ENCODE data around the gene ESYT2. TPM values are rescaled to one million over a fixed set of nuclear protein-coding genes. Genes with fewer than 3 reads are reported as not detected.
A peak's percentile ranks its signal among the peaks of the same experiment; 100 is the strongest.
"Not testable (repeated sequence)": the region's sequence is repeated elsewhere in the genome, so short reads cannot be mapped to it uniquely, and the experiment has no call there.

Gene ESYT2, protein sequence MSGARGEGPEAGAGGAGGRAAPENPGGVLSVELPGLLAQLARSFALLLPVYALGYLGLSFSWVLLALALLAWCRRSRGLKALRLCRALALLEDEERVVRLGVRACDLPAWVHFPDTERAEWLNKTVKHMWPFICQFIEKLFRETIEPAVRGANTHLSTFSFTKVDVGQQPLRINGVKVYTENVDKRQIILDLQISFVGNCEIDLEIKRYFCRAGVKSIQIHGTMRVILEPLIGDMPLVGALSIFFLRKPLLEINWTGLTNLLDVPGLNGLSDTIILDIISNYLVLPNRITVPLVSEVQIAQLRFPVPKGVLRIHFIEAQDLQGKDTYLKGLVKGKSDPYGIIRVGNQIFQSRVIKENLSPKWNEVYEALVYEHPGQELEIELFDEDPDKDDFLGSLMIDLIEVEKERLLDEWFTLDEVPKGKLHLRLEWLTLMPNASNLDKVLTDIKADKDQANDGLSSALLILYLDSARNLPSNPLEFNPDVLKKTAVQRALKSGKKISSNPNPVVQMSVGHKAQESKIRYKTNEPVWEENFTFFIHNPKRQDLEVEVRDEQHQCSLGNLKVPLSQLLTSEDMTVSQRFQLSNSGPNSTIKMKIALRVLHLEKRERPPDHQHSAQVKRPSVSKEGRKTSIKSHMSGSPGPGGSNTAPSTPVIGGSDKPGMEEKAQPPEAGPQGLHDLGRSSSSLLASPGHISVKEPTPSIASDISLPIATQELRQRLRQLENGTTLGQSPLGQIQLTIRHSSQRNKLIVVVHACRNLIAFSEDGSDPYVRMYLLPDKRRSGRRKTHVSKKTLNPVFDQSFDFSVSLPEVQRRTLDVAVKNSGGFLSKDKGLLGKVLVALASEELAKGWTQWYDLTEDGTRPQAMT
- total RNA-seq (2022), result 61.2 and 66.6 TPM in 2 replicates
- Bru-seq, nascent RNA, result percentile 86 among the genes with signal in this experiment
- percentile 83 among the genes with signal in this experiment for BruChase-seq, experiment 1, labeled RNA remaining after a 6-hour chase
- BruChase-seq, experiment 2, labeled RNA remaining after a 2-hour chase, result percentile 83 among the genes with signal in this experiment
- long read RNA-seq, full-length matches to known transcripts, result 37 of 57 reads
- long read RNA-seq, partial matches to known transcripts, result 9 of 57 reads
- long read RNA-seq, other reads (novel, unspliced or antisense), result 11 of 57 reads

DNA sequence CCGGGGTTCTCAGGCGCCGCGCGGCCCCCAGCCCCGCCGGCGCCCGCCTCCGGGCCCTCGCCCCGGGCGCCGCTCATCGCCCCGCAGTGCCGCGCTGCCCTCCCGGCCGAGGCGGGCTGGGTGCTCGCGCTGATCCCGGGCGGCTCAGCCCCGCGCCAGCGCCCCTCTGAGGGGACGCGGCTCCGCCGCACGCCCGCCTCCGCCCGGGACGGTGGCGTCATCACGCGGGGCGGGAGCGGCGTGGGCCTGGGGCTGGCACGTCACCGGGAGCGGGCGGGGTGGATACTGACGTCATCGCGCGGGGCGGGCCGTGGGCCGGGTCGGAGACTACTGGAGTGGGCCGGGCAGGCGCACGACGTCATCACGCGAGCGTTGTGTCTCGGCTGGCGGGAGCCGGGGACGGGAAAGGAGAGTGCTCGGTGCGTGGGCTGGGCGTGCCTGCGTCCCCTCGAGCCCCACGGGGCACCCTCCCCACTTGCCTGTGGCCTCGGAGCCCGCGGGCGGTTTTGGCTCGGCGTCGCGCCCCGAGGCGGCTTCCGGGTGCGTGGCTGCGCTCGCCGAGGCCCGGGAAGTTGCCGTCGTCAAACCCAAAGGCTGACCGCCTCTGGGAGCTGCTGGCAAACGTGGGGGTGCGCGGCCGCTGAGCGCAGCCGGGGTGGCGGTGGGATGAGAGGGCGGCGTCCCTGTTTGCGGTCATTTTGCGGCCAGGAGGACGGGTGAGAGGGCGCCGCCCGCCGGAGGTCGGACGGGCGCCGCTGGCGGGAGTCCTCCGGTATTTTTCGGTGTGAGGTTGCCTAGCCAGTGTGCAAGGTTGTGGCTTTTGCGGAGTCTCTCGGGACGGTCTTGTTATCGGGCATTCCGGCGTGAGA, at the start of gene ESYT2:
ESYT2 (minus strand) TSS at position 168 of the 869 bp plus-strand sequence; CDS start at position 77, 91 bp downstream.
- TF ChIP-seq, protein P1, sequence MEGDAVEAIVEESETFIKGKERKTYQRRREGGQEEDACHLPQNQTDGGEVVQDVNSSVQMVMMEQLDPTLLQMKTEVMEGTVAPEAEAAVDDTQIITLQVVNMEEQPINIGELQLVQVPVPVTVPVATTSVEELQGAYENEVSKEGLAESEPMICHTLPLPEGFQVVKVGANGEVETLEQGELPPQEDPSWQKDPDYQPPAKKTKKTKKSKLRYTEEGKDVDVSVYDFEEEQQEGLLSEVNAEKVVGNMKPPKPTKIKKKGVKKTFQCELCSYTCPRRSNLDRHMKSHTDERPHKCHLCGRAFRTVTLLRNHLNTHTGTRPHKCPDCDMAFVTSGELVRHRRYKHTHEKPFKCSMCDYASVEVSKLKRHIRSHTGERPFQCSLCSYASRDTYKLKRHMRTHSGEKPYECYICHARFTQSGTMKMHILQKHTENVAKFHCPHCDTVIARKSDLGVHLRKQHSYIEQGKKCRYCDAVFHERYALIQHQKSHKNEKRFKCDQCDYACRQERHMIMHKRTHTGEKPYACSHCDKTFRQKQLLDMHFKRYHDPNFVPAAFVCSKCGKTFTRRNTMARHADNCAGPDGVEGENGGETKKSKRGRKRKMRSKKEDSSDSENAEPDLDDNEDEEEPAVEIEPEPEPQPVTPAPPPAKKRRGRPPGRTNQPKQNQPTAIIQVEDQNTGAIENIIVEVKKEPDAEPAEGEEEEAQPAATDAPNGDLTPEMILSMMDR (IDR thresholded peaks at IDR 0.05; ENCODE audit: unreplicated experiment), result no peak
- Mint-ChIP-seq H3K9me3 (ENCODE audit: low read depth, unreplicated experiment) (no peaks in the 10 kb centered on the region), H3K4me1 (ENCODE audit: low read depth, unreplicated experiment) (peaks cover 12% of the 10 kb centered on the region), H3K27me3 (ENCODE audit: unreplicated experiment) (no peaks in the 10 kb centered on the region), H3K27ac (ENCODE audit: unreplicated experiment) (peak within 1 kb of the TSS; percentile 88), H3K36me3 (ENCODE audit: insufficient read depth, unreplicated experiment) (peaks cover 36% of the 10 kb centered on the region), H3K4me3 (ENCODE audit: low read depth, unreplicated experiment) (peak within 1 kb of the TSS; percentile 73)
- peak; percentile 99 for DNase-seq
- TSS peak; percentile 89 for BruUV-seq (replicated peaks)
- CTCF ChIA-PET, result no interaction called here
- intact Hi-C loops (cut with micrococcal nuclease; ENCODE audit: unreplicated experiment), result loop anchor here (1.0 kb wide), 1 partner anchor 8 kb away; no protein-coding TSS in a partner anchor

DNA sequence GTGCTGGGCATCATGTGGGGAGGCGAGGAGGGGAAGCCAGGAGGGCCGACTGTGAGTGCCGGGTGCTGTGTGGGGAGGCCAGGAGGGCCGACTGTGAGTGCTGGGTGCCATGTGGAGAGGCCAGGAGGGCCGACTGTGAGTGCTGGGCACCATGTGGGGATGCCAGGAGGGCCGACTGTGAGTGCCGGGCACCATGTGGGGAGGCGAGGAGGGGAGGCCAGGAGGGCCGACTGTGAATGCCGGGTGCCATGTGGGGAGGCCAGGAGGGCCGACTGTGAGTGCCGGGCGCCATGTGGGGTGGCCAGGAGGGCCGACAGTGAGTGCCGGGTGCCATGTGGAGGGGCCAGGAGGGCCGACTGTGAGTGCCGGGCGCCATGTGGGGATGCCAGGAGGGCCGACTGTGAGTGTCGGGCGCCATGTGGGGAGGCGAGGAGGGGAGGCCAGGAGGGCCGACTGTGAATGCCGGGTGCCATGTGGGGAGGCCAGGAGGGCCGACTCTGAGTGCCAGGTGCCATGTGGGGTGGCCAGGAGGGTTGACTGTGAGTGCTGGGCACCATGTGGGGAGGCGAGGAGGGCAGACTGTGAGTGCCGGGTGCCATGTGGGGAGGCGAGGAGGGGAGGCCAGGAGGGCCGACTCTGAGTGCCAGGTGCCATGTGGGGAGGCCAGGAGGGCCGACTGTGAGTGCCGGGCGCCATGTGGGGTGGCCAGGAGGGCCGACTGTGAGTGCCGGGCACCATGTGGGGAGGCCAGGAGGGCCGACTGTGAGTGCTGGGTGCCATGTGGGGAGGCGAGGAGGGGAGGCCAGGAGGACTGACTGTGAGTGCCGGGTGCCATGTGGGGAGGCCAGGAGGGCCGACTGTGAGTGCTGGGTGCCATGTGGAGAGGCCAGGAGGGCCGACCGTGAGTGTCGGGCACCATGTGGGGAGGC, 49.1 kb upstream of the ESYT2 start:
- H3K27ac Mint-ChIP-seq (ENCODE audit: unreplicated experiment); H3K4me3 Mint-ChIP-seq (ENCODE audit: low read depth, unreplicated experiment); H3K27me3 Mint-ChIP-seq (ENCODE audit: unreplicated experiment); BruUV-seq (replicated peaks); DNase-seq; CTCF ChIA-PET; H3K4me1 Mint-ChIP-seq (ENCODE audit: low read depth, unreplicated experiment); intact Hi-C loops (cut with micrococcal nuclease; ENCODE audit: unreplicated experiment); H3K9me3 Mint-ChIP-seq (ENCODE audit: low read depth, unreplicated experiment); H3K36me3 Mint-ChIP-seq (ENCODE audit: insufficient read depth, unreplicated experiment): not testable (repeated sequence)

DNA sequence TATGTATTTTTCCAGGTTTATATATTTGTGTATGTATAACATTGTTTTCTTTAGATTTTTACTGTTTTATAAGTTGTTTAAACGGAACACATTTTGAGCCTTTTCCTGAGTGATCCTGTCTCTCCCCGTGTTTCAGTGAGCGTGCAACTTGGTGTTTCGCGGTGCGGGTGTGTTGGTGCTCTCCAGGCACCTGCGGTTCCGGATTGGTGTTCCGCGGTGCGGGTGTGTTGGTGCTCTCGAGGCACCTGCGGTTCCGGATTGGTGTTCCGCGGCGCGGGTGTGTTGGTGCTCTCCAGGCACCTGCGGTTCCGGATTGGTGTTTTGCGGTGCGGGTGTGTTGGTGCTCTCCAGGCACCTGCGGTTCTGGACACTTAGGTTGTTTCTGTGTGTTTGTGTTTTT, 47.7 kb upstream of the ESYT2 start:
- Mint-ChIP-seq H3K4me3 (ENCODE audit: low read depth, unreplicated experiment) (no peak overlapping the region), H3K27me3 (ENCODE audit: unreplicated experiment) (no peaks in the 10 kb centered on the region), H3K27ac (ENCODE audit: unreplicated experiment) (no peak overlapping the region), H3K4me1 (ENCODE audit: low read depth, unreplicated experiment) (no peaks in the 10 kb centered on the region), H3K9me3 (ENCODE audit: low read depth, unreplicated experiment) (no peaks in the 10 kb centered on the region), H3K36me3 (ENCODE audit: insufficient read depth, unreplicated experiment) (peaks cover 9% of the 10 kb centered on the region)
- CTCF ChIA-PET, result no interaction called here
- TF ChIP-seq, protein P1 (IDR thresholded peaks at IDR 0.05; ENCODE audit: unreplicated experiment), result no peak
- DNase-seq, result no peak
- intact Hi-C loops (cut with micrococcal nuclease; ENCODE audit: unreplicated experiment), result no loop called here
- BruUV-seq (replicated peaks), result no TSS peak

DNA sequence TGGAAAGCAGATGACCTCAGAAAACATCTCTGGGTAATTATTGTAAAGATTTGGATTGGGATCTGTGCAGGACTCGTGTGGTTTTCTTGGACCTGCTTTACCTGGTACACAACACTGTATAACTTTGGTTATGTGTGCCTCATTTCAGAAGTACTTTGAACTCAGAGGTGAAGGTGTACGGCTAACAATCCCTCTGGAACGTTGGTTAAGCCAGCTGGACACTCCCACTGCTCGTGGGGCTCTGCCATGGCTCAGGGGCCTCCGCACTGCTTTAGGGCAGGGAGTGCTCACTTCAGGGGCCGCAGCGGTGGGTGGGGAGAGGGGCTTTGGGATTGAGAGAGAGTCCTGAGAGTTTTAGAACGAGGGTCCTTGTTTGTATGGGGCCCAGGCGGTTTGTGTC, 40.6 kb upstream of the ESYT2 start:
- intact Hi-C loops (cut with micrococcal nuclease; ENCODE audit: unreplicated experiment), result no loop called here
- no TSS peak for BruUV-seq (replicated peaks)
- Mint-ChIP-seq H3K27me3 (ENCODE audit: unreplicated experiment) (no peaks in the 10 kb centered on the region), H3K36me3 (ENCODE audit: insufficient read depth, unreplicated experiment) (peaks cover 6% of the 10 kb centered on the region), H3K9me3 (ENCODE audit: low read depth, unreplicated experiment) (no peaks in the 10 kb centered on the region), H3K4me3 (ENCODE audit: low read depth, unreplicated experiment) (no peak overlapping the region), H3K4me1 (ENCODE audit: low read depth, unreplicated experiment) (no peaks in the 10 kb centered on the region), H3K27ac (ENCODE audit: unreplicated experiment) (no peak overlapping the region)
- TF ChIP-seq, protein P1 (IDR thresholded peaks at IDR 0.05; ENCODE audit: unreplicated experiment), result no peak
- CTCF ChIA-PET, result no interaction called here
- DNase-seq, result no peak
